Measurements from ENCODE around the gene CMTR1. TPM values are rescaled to one million over a fixed set of nuclear protein-coding genes. Genes with fewer than 3 reads are reported as not detected.

CMTR1 gene
- polyA plus RNA-seq, 1 of the 3 experiments (the other 2 are of a cell fraction): 19.8 TPM

GRCh38 chr6:37514837-37515236 lies 81.8 kb downstream of the CMTR1 start:
- Histone ChIP-seq H3K4me3 (ENCODE audit: low read depth in 2 of 2, low read length in 1 of 2) (no peak overlapping the region), H3K4me1 (ENCODE audit: control insufficient read depth in 1 of 2, insufficient read depth in 2 of 2, low read depth in 1 of 2, low read length in 1 of 2) (peaks cover 5 to 54% of the 10 kb centered on the region in 2 experiments; a peak in 2 of 4 replicates), H3K4me2 (no peak overlapping the region), H3K9me3 (no peaks in the 10 kb centered on the region), H4K20me1 (ENCODE audit: insufficient read depth) (no peaks in the 10 kb centered on the region), H3K9ac (no peak overlapping the region), H3K79me2 (ENCODE audit: insufficient read depth) (no peaks in the 10 kb centered on the region), H3K9me2 (no peaks in the 10 kb centered on the region), H3K27ac (ENCODE audit: low read depth in 2 of 2, low read length in 1 of 2) (peak overlapping the region in 1 of 2 experiments; percentile 98; a peak in 2 of 4 replicates), H3F3A (replicated peaks; ENCODE audit: insufficient read depth) (no peaks in the 10 kb centered on the region), H3K36me3 (replicated peaks in 1 of 2; ENCODE audit: control insufficient read depth in 1 of 2, insufficient read depth in 2 of 2, low read length in 1 of 2) (no peaks in the 10 kb centered on the region), H2AFZ (ENCODE audit: low read depth) (no peak overlapping the region), H3K27me3 (ENCODE audit: insufficient read depth) (no peaks in the 10 kb centered on the region)
- ChIA-PET CTCF (interaction anchor here (0.8 to 1.2 kb wide), 2 partner anchors 30 to 51 kb away, joined by 3 to 5 read pairs; no protein-coding TSS in a partner anchor), POLR2A (no interaction called here)
- TF ChIP-seq USF2 (IDR thresholded peaks at IDR 0.05; ENCODE audit: borderline replicate concordance, low read depth, low read length): no peak
- TF ChIP-seq TEAD4 (IDR thresholded peaks at IDR 0.05; ENCODE audit: borderline replicate concordance, insufficient read depth): no peak
- no peak for TF ChIP-seq NFIC (IDR thresholded peaks at IDR 0.05; ENCODE audit: borderline replicate concordance)
- TF ChIP-seq GATA2 (CRISPR knock-in tag; IDR thresholded peaks at IDR 0.05): no peak
- TF ChIP-seq FOXJ3 (CRISPR knock-in tag; IDR thresholded peaks at IDR 0.05): no peak
- TF ChIP-seq RXRA (IDR thresholded peaks at IDR 0.05; ENCODE audit: borderline replicate concordance, low read depth): no peak
- TF ChIP-seq GABPA (IDR thresholded peaks at IDR 0.05; ENCODE audit: low read depth): no peak
- TF ChIP-seq MAX (IDR thresholded peaks at IDR 0.05; ENCODE audit: low read depth): no peak
- TF ChIP-seq TAF1 (IDR thresholded peaks at IDR 0.05; ENCODE audit: borderline replicate concordance, low read depth, low read length): no peak
- TF ChIP-seq EZH2phosphoT487 (IDR thresholded peaks at IDR 0.05; ENCODE audit: borderline replicate concordance, low read depth): no peak
- no peak for TF ChIP-seq ELF1 (IDR thresholded peaks at IDR 0.05)
- no peak for TF ChIP-seq JUND (IDR thresholded peaks at IDR 0.05)
- no peak for TF ChIP-seq REST (IDR thresholded peaks at IDR 0.05; ENCODE audit: low read depth, low read length)
- TF ChIP-seq FOSL2 (IDR thresholded peaks at IDR 0.05; ENCODE audit: borderline replicate concordance, low read depth): no peak
- no peak for TF ChIP-seq IRF3 (IDR thresholded peaks at IDR 0.05; ENCODE audit: low read depth, low read length)
- TF ChIP-seq CTCF (IDR thresholded peaks at IDR 0.05): no peak
- TF ChIP-seq RAD21 (IDR thresholded peaks at IDR 0.05; ENCODE audit: low read length): no peak
- TF ChIP-seq TCF12 (IDR thresholded peaks at IDR 0.05): no peak
- no peak for TF ChIP-seq SIN3A (IDR thresholded peaks at IDR 0.05; ENCODE audit: borderline replicate concordance, low read depth, low read length)
- TF ChIP-seq ZBTB33 (IDR thresholded peaks at IDR 0.05; ENCODE audit: borderline replicate concordance, low read depth): no peak
- 59% methylated on average over 4 of the region's 7 CpGs for WGBS (ENCODE audit: low lambda C conversion rate)
- no peak for DNase-seq

All from SK-N-SH (cell line).